HUES48 (cell line): ENCODE data around the gene PLPPR5.

Experiments used
- H3K27ac ChIP-seq: one replicate; pipeline ENCODE4 v1.7.0; 2013; ENCODE audit warnings: low read depth, low read length, inconsistent platforms
- H3K27me3 ChIP-seq: 2 replicates; pipeline ENCODE4 v1.6.1; 2013; ENCODE audit warnings: mild to moderate bottlenecking, low read length; ENCODE audit not compliant: control insufficient read depth, insufficient read depth
- H3K36me3 ChIP-seq: 2 replicates; pipeline ENCODE4 v1.6.1; 2013; ENCODE audit warnings: low read length; ENCODE audit not compliant: control insufficient read depth, insufficient read depth
- H3K4me1 ChIP-seq: 2 replicates; pipeline ENCODE4 v1.6.1; 2013; ENCODE audit warnings: mild to moderate bottlenecking, low read length; ENCODE audit not compliant: control insufficient read depth, insufficient read depth
- H3K4me3 ChIP-seq: 2 replicates; pipeline ENCODE4 v1.5.1; 2013; ENCODE audit warnings: mild to moderate bottlenecking, low read depth, low read length
- H3K9ac ChIP-seq: 2 replicates; pipeline ENCODE4 v1.6.1; 2013; ENCODE audit warnings: mild to moderate bottlenecking, low read depth, low read length, moderate library complexity
- H3K9me3 ChIP-seq: 2 replicates; pipeline ENCODE4 v1.6.1; 2013; ENCODE audit warnings: low read length; ENCODE audit not compliant: control insufficient read depth, insufficient read depth

The PLPPR5 gene

GRCh38 chr1:98939471-98939870 lies 65.2 kb downstream of the PLPPR5 start:
- Histone ChIP-seq H3K36me3 (no peaks in the 10 kb centered on the region), H3K4me3 (no peak overlapping the region), H3K9ac (no peak overlapping the region), H3K27ac (no peak overlapping the region), H3K4me1 (no peaks in the 10 kb centered on the region), H3K27me3 (no peaks in the 10 kb centered on the region), H3K9me3 (no peaks in the 10 kb centered on the region)

GRCh38 chr1:98937347-98937746 lies 67.3 kb downstream of the PLPPR5 start:
- Histone ChIP-seq H3K27ac (no peak overlapping the region), H3K27me3 (no peaks in the 10 kb centered on the region), H3K9ac (no peak overlapping the region), H3K9me3 (no peaks in the 10 kb centered on the region), H3K36me3 (no peaks in the 10 kb centered on the region), H3K4me3 (no peak overlapping the region), H3K4me1 (no peaks in the 10 kb centered on the region)

- Histone ChIP-seq H3K27ac (no peak overlapping the region), H3K27me3 (no peaks in the 10 kb centered on the region), H3K4me1 (no peaks in the 10 kb centered on the region)
These were observed 72.5 kb downstream of the PLPPR5 start for GRCh38 chr1:98932184-98932583.

GRCh38 chr1:98931128-98931835 lies 73.4 kb downstream of the PLPPR5 start:
- no peaks in the 10 kb centered on the region for H3K36me3 ChIP-seq
- no peaks in the 10 kb centered on the region for H3K9me3 ChIP-seq
- no peaks in the 10 kb centered on the region for H3K27me3 ChIP-seq
- no peak overlapping the region for H3K27ac ChIP-seq
- no peaks in the 10 kb centered on the region for H3K4me1 ChIP-seq
- no peak overlapping the region for H3K4me3 ChIP-seq
- H3K9ac ChIP-seq, result no peak overlapping the region

More at GRCh38 chr1:98932184-98932583, 72.5 kb downstream of the PLPPR5 start:
- Histone ChIP-seq H3K9ac (no peak overlapping the region), H3K4me3 (no peak overlapping the region), H3K9me3 (no peaks in the 10 kb centered on the region), H3K36me3 (no peaks in the 10 kb centered on the region)

- Histone ChIP-seq H3K9me3 (no peaks in the 10 kb centered on the region), H3K27me3 (no peaks in the 10 kb centered on the region), H3K27ac (no peak overlapping the region), H3K36me3 (no peaks in the 10 kb centered on the region), H3K9ac (no peak overlapping the region), H3K4me3 (no peak overlapping the region), H3K4me1 (peaks cover 7% of the 10 kb centered on the region; the same call in 1 of the 2 replicates)
These were observed 75.2 kb downstream of the PLPPR5 start for GRCh38 chr1:98929437-98929836.

GRCh38 chr1:98926597-98926996 lies 78.1 kb downstream of the PLPPR5 start:
- Histone ChIP-seq H3K27ac (no peak overlapping the region), H3K27me3 (no peaks in the 10 kb centered on the region), H3K36me3 (no peaks in the 10 kb centered on the region), H3K9me3 (no peaks in the 10 kb centered on the region), H3K4me3 (no peak overlapping the region), H3K4me1 (peaks cover 13% of the 10 kb centered on the region; the same call in 1 of the 2 replicates), H3K9ac (no peak overlapping the region)

- no peak overlapping the region for H3K9ac ChIP-seq
- no peaks in the 10 kb centered on the region for H3K36me3 ChIP-seq
- H3K9me3 ChIP-seq, result no peaks in the 10 kb centered on the region
- no peak overlapping the region for H3K4me3 ChIP-seq
- H3K27me3 ChIP-seq, result no peaks in the 10 kb centered on the region
- H3K4me1 ChIP-seq, result peaks cover 13% of the 10 kb centered on the region; the same call in 1 of the 2 replicates
- H3K27ac ChIP-seq, result no peak overlapping the region
These were observed 79.7 kb downstream of the PLPPR5 start for GRCh38 chr1:98924977-98925376.

- Histone ChIP-seq H3K9me3 (no peaks in the 10 kb centered on the region), H3K9ac (no peak overlapping the region), H3K36me3 (no peaks in the 10 kb centered on the region), H3K4me3 (no peak overlapping the region), H3K27me3 (no peaks in the 10 kb centered on the region), H3K27ac (peak overlapping the region; percentile 12), H3K4me1 (peaks cover 13% of the 10 kb centered on the region; the same call in 1 of the 2 replicates)
These were observed 81.0 kb downstream of the PLPPR5 start for GRCh38 chr1:98923667-98924066.

- no peak overlapping the region for H3K27ac ChIP-seq
- no peak overlapping the region for H3K4me3 ChIP-seq
These were observed 82.8 kb downstream of the PLPPR5 start for GRCh38 chr1:98921817-98922216.

GRCh38 chr1:98920441-98921110 lies 84.1 kb downstream of the PLPPR5 start:
- H3K36me3 ChIP-seq, result no peaks in the 10 kb centered on the region
- H3K4me3 ChIP-seq, result no peak overlapping the region
- H3K4me1 ChIP-seq, result peaks cover 7% of the 10 kb centered on the region; the same call in 1 of the 2 replicates
- no peaks in the 10 kb centered on the region for H3K9me3 ChIP-seq
- H3K27me3 ChIP-seq, result no peaks in the 10 kb centered on the region
- H3K27ac ChIP-seq, result no peak overlapping the region
- H3K9ac ChIP-seq, result no peak overlapping the region

More at GRCh38 chr1:98921817-98922216, 82.8 kb downstream of the PLPPR5 start:
- Histone ChIP-seq H3K4me1 (peaks cover 13% of the 10 kb centered on the region; the same call in 1 of the 2 replicates), H3K9ac (no peak overlapping the region), H3K27me3 (no peaks in the 10 kb centered on the region), H3K36me3 (no peaks in the 10 kb centered on the region), H3K9me3 (no peaks in the 10 kb centered on the region)

GRCh38 chr1:98919652-98920051 lies 85.0 kb downstream of the PLPPR5 start:
- Histone ChIP-seq H3K36me3 (no peaks in the 10 kb centered on the region), H3K4me1 (peaks cover 6% of the 10 kb centered on the region; the same call in 1 of the 2 replicates), H3K9me3 (no peaks in the 10 kb centered on the region), H3K4me3 (no peak overlapping the region), H3K27ac (no peak overlapping the region), H3K9ac (no peak overlapping the region), H3K27me3 (no peaks in the 10 kb centered on the region)
